HG03060 (cell line): ENCODE data around the gene RARS1.
A peak's percentile ranks its signal among the peaks of the same experiment; 100 is the strongest.

ENCODE experiments used
- ATAC-seq: cut with Tn5 transposase; IDR thresholded peaks from one replicate; pipeline ENCODE4 v1.9.1; 2021; ENCODE audit warnings: low read depth, moderate number of reproducible peaks; ENCODE audit not compliant: unreplicated experiment

RARS1 gene

DNA sequence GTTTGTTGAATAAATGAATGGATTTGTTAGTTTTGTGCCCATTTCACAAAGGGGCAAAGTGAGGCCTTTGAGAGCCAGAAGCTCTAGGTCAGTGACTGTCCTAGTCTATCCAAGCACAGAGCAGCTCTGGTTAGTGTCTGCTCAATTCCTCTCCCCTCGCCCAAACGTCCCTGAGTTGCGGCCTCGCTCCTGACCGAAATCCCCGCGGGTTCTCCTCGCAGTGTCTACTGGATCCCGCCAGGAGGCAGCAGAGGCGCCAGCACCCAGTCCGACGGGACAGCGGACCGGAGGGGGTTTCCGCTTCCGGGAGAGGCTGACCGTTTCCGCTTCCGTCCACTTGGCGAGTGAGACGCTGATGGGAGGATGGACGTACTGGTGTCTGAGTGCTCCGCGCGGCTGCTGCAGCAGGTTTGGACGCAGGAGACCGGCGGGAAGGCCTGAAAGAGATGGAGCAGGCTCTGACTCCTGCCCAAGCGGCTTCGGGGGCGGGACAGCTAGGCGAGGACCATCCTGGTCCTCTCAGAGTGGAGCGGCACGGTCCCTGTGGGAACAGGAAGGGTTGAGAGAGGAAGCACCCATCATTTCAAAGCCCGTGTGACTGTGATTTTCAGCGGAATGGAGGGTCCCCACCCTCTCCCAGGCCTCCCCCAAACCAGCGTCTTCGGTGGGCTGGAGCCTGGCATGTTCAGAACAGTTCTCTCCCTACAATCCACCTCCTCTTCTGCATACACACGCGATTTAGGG, at the start of gene RARS1:
TSS of gene RARS1 (plus strand) at position 336 of the 744 bp plus-strand sequence. CDS start at position 364, 28 bp downstream.
- peak; percentile 39 for ATAC-seq

DNA sequence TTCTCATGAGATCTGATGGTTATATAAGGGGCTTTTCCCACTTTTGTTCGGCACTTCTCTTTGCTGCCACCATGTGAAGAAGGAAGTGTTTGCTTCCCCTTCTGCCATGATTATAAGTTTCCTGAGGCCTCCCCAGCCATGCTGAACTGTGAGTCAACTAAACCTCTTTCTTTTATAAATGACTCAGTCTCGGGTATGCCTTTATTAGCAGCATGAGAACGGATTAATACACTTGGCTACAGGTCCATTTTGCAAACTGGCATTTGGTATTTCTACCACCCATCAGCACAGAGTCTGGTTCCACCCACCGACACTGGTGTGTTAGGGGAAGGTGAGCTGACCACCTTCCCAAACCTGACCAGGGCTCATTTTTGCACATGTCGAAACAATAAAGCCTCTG, 47.9 kb upstream of the RARS1 start:
- ATAC-seq = no peak

DNA sequence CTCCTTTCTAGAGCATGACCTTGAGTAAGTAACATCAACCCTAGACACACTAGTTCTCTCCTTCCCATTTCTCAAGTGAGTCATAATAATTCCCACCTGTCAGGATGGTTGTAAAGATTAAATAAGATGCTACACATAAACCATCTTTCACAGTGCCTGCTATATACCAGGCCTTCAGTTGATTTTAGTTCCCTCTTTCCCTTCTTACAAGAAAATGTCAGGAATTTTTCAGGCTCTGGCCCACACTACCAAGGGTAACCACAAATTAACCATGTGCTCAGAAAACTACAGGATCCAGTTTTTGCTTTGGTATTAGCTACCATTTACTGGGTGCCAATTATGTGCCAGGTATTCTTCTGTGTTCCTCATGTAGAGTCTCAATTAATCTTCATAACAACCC, 42.7 kb upstream of the RARS1 start:
- ATAC-seq = no peak

DNA sequence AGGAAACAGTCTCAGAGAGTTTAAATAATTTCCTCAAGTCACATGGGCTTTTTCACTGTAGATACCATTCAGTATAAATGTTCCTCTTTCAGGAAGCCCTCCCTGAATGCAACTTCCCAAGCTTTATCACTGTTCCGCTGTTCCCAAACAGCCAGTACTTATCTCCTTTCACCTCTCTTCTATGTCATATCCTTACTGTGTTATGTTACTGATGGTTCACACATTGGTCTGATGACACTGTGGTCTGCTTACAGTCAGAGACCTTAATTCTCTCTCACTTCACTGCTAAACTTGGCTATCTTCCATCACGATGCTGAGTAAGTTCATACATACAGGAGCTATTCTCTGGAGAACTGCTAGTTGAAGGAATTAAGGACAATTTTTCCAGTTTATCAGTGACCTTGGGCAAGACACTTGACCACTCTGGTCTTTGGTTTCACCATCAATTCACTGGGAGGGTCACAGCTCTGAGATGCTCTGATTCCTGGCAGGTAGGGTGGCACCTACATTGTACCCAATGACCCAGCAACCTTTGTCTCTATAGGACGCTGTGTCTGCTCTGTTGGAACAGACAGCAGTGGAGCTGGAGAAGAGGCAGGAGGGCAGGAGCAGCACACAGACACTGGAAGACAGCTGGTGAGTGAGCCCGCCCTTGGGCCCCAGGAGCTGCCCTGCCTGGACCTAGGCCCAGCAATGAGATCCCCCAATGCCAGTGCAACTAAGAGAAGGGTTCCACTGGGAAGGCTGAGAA, 42.1 kb upstream of the RARS1 start:
- no peak for ATAC-seq

DNA sequence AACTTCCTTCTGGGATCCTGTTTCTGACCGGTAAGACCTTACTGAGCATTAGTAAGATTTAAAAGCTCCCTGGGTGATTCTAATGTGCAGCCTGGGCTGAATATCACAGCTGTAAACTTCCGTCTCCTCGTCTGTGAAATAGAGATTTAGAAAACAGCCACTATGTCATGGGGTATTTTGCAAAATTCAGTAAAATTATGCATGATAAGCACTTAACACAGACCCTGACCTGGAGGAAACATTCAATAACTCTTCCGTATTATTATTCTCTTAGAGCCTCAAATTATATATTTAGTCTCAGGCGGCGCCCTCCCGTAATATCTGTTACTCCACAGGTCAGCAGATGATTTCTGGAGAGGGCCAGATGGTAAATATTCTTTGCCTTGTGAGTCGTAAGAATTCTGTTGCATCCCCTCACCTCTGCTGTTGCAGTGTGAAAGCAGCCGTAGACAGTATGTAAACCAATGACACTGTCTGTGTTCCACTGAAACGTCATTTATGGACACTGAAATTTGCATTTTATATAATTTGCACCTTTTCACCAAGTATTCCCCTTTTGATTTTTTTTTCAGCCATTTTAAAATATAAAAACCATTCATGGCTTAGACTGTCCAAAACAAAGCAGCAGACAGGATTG, 39.2 kb upstream of the RARS1 start:
- ATAC-seq = no peak

DNA sequence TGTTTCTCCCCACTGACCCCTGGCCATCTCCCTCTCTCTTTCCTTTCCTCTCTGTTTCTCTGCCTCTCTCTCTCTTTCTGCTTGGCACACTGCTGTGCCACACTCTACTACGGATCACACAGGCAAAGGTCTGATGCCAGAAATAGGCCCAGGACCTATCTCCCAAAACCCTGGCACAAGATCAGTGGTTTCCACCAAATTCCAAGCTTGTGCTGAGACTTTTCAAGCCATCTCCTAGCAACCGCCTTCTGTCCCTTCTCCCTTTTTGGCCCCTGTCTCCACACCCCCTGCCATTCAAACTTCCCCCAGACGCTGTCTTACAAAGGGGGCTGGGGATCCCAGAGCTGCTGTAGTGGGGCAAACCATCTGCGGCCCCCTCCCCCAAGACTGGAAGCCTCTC, 38.5 kb upstream of the RARS1 start:
- no peak for ATAC-seq

DNA sequence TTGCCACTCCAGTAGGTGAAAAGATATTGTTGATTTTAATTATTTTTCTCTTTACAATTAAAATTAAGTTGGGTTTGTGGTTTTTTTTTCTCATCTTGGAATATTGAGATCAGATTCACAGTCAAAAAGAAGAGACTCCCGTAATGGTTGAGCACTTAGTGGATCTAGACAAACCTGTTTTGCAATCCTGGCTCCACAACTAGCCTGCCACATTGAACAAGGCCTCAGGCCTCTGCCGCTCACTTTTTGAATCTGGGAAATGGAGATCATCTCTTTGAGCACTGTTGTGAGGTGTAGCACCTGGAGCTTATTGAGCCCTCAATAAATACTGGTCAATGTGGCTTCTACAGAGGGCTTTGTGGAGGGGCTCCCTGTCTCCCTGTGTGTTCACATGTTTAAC, 37.1 kb upstream of the RARS1 start:
- no peak for ATAC-seq

DNA sequence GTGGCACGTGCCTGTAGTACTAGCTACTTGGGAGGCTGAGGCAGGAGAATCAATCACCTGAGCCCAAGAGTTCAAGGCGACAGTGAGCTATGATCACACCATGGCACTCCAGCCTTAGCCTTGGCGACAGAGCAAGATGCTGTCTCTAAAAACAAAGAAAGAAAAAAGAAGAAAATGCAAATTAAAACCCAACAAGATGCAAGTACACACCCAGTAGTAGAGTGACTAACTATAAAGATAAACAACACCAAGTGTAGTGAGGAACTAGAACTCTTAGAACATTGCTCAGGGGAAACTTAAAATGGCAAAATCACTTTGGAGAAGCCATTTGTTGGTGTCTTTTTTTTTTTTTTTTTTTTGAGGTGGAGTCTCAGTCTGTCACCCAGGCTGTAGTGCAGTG, 34.7 kb upstream of the RARS1 start:
- no peak for ATAC-seq

DNA sequence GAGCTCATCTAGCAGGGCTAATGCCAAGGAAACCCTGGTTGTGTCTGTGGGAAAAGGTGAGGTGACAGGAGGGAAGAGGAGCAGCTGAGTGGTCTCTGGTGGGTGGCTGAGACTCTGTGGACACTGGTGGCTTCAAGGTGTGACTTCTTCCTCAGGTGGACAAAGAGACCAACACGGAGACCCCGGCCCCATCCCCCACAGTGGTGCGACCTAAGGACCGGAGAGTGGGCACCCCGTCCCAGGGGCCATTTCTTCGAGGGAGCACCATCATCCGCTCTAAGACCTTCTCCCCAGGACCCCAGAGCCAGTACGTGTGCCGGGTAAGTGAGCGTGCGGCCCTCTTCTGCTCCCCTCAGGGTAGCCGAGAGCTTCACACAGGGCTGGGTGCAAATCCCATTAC, 31.1 kb upstream of the RARS1 start:
- ATAC-seq = no peak

DNA sequence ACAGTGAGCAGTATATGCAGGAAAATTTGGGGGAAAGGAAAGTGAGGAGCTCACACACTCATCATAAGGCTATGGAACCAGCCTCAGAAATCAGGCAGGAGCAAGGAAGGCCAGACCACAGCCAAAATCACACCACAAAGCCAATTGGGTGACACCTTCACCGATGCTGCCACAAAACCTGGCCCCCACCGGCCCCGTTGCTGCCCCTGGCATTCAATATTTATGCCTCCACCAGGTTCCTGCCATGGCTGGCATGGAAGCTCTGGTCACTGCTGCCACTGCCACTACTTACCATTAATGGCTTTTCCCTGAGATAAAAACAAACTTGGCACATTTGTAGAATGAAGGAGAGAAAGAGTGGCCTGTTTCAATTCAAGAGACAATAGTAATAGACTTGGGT, 28.7 kb upstream of the RARS1 start:
- no peak for ATAC-seq

DNA sequence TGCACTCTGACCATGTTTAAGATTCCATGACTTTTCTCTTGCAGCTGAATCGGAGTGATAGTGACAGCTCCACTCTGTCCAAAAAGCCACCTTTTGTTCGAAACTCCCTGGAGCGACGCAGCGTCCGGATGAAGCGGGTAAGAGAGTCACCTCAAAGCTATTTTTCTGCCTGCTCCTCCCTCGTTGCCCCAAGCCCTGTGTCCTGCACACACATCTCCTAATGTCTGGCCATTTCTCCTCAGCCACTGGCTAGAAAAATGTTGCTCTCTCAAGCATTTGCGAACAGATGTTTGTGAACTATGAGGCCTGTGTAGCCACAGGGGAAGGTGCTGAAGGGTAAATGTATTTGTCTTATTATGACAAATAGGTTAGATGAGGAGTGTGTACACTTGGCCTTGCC, 25.7 kb upstream of the RARS1 start:
- ATAC-seq = no peak

DNA sequence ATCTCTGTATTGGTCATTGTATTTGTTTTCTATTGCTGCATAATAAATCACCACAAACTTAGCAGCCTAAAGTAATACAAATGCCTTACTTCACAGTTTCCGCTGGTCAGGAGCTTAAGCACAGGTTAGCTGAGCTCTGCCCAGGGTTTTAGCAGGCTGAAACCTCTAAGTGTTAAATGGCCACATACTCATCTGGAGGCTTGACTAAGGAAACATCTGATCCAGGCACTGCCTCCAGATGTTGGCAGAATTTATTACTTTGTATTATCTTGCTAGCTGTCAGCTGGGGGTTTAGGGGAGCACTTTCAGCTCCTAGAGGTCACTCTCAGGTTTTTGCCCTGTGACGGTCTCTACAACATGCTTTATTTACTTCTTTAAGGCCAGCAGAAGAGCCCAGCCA, 23.2 kb upstream of the RARS1 start:
- no peak for ATAC-seq

DNA sequence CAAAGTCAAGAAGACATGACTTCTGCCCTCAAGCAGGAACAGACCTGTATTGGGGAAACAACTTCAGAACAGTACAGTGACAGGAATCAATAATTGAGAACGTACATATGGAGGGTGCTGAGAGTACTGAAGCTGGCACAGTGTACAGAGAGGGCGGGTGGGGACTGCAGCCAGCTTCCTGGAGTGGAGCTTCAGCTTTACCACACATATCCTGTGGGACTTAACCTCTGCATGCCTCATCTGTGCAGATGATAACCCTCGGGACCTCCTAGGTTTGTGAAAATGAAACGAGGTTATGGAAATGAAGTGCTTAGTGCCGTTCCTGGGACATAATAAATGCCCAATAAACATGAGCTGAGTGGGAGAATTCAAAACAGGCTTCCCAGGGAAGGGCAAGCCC, 22.1 kb upstream of the RARS1 start:
- ATAC-seq = no peak

DNA sequence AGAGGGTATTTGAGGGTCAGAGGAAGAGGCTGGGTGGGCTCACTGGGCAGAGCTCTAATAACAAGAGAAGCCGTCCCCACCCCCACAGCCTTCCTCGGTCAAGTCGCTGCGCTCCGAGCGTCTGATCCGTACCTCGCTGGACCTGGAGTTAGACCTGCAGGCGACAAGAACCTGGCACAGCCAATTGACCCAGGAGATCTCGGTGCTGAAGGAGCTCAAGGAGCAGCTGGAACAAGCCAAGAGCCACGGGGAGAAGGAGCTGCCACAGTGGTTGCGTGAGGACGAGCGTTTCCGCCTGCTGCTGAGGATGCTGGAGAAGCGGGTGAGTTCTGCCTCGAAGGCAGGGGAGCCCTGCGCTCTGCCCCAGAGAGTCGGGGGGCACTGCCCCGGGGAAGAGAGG, 21.6 kb upstream of the RARS1 start:
- no peak for ATAC-seq

DNA sequence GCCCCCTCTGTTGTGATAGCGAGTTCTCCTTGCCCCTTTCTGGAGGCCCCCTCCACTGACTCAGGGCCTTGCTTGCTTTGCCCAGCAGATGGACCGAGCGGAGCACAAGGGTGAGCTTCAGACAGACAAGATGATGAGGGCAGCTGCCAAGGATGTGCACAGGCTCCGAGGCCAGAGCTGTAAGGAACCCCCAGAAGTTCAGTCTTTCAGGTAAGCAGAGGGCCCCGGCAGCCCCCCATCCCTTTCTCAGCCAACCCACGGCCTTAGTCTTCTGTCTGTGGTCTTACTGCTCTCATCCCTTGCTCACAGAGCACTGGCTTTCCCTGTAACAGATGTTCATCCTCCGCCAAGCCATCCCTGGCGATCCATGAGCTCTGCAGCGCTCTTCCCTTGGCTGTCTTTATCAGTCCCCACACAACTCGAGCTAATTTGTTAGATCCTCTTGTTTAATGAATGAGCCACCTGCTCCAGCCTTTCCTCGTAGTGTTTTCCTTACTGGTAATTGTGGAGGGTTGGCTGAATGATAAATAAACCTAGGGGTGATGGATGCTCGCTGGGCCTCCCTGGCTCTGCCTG, 18.4 kb upstream of the RARS1 start:
- ATAC-seq = no peak

DNA sequence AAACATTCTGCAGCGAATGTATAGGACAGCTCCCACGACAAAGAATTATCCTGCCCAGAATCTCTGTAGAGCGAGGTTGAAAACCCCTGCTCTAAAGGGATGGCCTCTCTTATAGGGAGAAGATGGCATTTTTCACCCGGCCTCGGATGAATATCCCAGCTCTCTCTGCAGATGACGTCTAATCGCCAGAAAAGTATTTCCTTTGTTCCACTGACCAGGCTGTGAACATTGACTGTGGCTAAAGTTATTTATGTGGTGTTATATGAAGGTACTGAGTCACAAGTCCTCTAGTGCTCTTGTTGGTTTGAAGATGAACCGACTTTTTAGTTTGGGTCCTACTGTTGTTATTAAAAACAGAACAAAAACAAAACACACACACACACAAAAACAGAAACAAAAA, 17.4 kb upstream of the RARS1 start:
- ATAC-seq = no peak

DNA sequence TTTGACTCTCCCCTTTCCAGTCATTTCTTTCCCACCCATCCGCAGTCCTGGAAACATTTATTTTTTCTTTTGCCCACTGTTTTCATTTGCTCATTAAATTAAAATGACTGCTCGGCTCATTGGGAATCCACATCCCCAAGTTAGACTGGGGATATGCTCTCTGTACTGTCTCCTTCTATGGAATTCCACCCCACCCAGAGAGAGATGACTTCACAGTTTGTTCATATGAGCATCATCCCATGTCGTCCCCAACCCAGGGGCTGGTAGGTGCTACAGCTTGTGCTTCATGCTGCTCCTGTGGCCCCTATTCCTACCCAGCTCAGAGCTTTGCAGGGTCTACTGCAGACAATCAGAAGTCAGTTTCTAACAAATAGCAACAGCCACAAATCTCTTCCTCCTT, 16.5 kb upstream of the RARS1 start:
- ATAC-seq = no peak

DNA sequence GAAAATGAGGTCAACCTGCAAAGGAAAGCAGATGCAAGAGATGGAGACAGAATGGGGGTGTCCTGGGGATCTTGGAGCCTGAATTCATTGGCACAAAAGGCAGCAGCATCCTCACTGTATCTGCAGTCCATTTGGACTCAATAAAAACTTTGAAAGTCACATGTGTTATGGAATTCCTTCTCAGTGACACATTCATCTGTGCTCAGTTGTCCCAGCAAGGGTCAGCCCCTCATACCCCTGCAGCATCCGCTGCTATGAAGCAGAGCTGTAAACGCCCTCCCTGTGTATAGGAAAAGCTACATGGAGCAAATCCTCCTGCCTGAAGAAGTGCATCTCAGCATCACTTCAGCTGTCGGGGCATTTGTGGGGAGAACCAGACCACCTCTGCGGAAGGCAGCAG, 14.5 kb upstream of the RARS1 start:
- no peak for ATAC-seq

DNA sequence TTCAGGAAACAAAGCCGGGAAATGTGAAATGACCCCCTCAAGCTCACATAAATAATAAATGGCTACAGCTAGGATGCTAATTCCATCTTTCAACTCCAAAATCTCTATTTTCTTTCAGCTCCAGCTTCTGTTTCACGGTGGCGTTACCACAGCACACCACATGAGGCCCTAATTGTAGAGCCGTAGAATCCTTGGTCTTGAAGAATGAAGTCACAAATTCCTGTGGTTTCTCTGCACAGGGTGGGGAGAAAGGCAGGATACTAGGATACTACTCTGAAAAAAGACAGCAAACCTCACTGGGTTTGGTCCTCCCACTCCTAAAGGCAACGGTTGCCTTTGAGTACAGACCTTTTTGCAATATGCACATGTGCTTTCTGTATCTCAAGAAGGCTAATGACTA, 13.9 kb upstream of the RARS1 start:
- no peak for ATAC-seq

DNA sequence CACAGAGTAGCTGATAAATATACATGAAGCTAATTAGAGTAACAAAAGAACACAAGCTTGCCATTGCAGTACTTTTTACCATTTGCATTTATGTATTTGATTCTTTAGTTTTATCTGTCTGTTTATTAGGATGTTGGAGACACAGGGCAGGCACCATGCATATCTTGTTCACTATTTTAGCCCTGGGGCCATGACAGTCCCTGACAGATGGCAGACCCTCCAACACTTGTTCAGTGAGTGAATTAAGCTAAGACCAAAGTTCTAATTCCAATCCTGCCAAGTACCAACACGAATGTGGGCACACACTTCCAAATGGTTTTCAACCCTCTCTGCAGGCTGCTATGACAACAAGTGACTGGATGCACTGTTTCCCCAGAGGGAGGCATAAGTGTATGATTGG, 12.0 kb upstream of the RARS1 start:
- no peak for ATAC-seq

DNA sequence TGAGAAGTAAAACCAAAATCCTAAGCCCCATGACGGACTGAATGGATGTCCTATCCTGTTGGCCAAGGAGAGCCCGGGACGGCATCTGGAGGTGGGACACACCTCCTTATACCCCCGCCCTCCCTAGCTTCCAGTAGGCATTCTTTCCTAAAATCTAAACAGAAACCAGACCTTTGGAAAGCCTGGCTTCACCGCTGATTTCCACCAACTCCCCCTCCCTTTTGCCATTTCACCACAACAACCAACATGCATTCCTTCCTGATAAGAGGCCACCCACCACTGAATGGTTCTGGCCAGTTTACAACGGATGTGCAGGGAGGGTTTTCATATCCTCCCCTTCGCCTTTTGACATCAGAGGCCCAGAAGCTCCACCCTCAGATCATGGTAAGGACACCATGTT, 9.2 kb upstream of the RARS1 start:
- ATAC-seq = no peak
